DOHH2 (cell line): ENCODE data around the gene GJD3.

ENCODE experiments used
- H3F3A ChIP-seq: fragments of 200-600 bp; sonication (generic), shearing (Covaris generic); 2 replicates; pipeline ENCODE4 v1.6.0; 2016; ENCODE audit warnings: antibody characterized with exemption, mild to moderate bottlenecking; ENCODE audit not compliant: control insufficient read depth, insufficient read depth
- H3K27ac ChIP-seq: fragments of 200-600 bp; sonication (generic); 2 replicates; pipeline ENCODE4 v1.5.1; 2014; ENCODE audit warnings: low read depth, mild to moderate bottlenecking, low read length, moderate library complexity
- H3K27me3 ChIP-seq: fragments of 200-600 bp; sonication (generic); 2 replicates; pipeline ENCODE4 v1.6.1; 2014; ENCODE audit warnings: mild to moderate bottlenecking, low read length, mixed read lengths; ENCODE audit not compliant: control insufficient read depth
- H3K36me3 ChIP-seq: fragments of 200-600 bp; sonication (generic); 2 replicates; pipeline ENCODE4 v1.6.1; 2014; ENCODE audit warnings: mild to moderate bottlenecking, low read length, moderate library complexity, mixed read lengths; ENCODE audit not compliant: control insufficient read depth
- H3K4me1 ChIP-seq: fragments of 200-600 bp; sonication (generic); 2 replicates; pipeline ENCODE4 v1.6.1; 2014; ENCODE audit warnings: mild to moderate bottlenecking, low read length, mixed read lengths; ENCODE audit not compliant: control insufficient read depth
- H3K4me2 ChIP-seq: fragments of 200-600 bp; sonication (generic); 2 replicates; pipeline ENCODE4 v1.6.0; 2014; ENCODE audit warnings: mild to moderate bottlenecking, low read length, moderate library complexity
- H3K4me3 ChIP-seq: fragments of 200-600 bp; sonication (generic); 2 replicates; pipeline ENCODE4 v1.5.1; 2014; ENCODE audit warnings: mild to moderate bottlenecking, low read length, mixed read lengths
- H3K79me2 ChIP-seq: fragments of 200-600 bp; sonication (generic); 2 replicates; pipeline ENCODE4 v1.6.1; 2014; ENCODE audit warnings: mild to moderate bottlenecking, low read length, mixed read lengths; ENCODE audit not compliant: control insufficient read depth
- H3K9me2 ChIP-seq: fragments of 200-600 bp; sonication (generic); replicated peaks from 2 replicates; pipeline ENCODE4 v1.6.1; 2014; ENCODE audit warnings: mild to moderate bottlenecking, low read length, mixed read lengths; ENCODE audit not compliant: control insufficient read depth
- H3K9me3 ChIP-seq: fragments of 200-600 bp; sonication (generic); 2 replicates; pipeline ENCODE4 v1.6.1; 2014; ENCODE audit warnings: antibody characterized with exemption, low read length, mixed read lengths; ENCODE audit not compliant: control insufficient read depth, insufficient read depth
- H4K20me1 ChIP-seq: fragments of 200-600 bp; sonication (generic); 2 replicates; pipeline ENCODE4 v1.6.0; 2014; ENCODE audit warnings: low read depth, mild to moderate bottlenecking, antibody characterized with exemption, low read length, moderate library complexity; ENCODE audit not compliant: control insufficient read depth, insufficient read depth
- CTCF ChIP-seq: fragments of 200-600 bp; sonication (generic); IDR thresholded peaks from one replicate; pipeline ENCODE4 v1.5.1; 2014; ENCODE audit warnings: antibody characterized with exemption, mild to moderate bottlenecking, low read depth, low read length; ENCODE audit not compliant: poor library complexity, severe bottlenecking
- EZH2phosphoT487 ChIP-seq: fragments of 200-600 bp; sonication (generic); IDR thresholded peaks from 2 replicates; pipeline ENCODE4 v1.6.1; 2017; ENCODE audit warnings: borderline replicate concordance, mild to moderate bottlenecking, antibody characterized with exemption, low read length, moderate library complexity, mixed read lengths

The GJD3 gene

DNA sequence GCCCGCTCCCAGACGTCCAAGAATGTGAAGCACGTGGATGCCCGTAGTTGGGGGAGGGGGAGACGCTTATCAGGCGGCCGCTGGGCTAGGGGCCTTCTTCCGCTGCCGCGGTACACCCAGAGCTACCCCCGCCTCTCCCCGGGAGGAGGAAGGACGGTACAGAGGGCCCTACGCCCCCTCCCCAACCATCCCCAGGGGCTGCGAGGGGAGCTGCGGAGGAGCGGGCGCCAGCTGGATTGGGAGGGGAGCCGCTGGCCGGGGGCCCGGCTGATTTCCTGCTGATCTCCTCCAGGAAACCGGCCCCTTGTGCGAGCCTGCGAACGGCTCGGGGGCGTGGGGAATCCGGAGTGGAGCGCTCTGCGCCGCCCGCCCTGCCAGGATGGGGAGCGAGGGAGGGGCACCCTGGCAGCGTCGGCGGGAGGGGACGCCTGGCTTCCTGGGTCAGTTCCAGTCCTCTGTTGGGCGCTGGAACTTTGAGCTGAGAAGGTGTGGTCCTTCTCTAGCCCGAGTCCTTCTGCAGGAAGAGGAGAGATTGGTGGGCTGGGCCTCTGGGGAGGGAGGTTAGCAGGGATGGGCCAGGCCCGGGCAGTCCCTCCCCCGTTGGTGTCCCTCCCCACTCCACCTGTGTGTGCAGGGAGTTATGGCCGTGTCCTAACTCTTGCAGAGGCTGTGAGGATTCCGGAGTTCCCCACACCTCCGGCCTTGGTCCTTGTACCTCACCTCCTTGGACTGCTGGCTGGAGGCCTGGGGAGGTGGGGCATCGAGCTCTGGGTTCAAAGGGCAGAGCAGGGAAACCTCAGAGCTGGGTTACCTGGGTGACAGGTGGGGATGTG, 19.2 kb downstream of the GJD3 start:
- Histone ChIP-seq H3K9me3 (no peaks in the 10 kb centered on the region), H3K4me3 (peak overlapping the region; percentile 55), H3K4me1 (peaks cover 79% of the 10 kb centered on the region), H4K20me1 (peaks cover 6% of the 10 kb centered on the region), H3F3A (peaks cover 12% of the 10 kb centered on the region), H3K4me2 (peak overlapping the region; percentile 75), H3K27me3 (peaks cover 11% of the 10 kb centered on the region), H3K9me2 (no peaks in the 10 kb centered on the region), H3K79me2 (peaks cover 11% of the 10 kb centered on the region; the same call in 1 of the 2 replicates), H3K27ac (no peak overlapping the region), H3K36me3 (peaks cover 4% of the 10 kb centered on the region; the same call in 1 of the 2 replicates)
- TF ChIP-seq EZH2phosphoT487 (no peak), CTCF (no peak)

DNA sequence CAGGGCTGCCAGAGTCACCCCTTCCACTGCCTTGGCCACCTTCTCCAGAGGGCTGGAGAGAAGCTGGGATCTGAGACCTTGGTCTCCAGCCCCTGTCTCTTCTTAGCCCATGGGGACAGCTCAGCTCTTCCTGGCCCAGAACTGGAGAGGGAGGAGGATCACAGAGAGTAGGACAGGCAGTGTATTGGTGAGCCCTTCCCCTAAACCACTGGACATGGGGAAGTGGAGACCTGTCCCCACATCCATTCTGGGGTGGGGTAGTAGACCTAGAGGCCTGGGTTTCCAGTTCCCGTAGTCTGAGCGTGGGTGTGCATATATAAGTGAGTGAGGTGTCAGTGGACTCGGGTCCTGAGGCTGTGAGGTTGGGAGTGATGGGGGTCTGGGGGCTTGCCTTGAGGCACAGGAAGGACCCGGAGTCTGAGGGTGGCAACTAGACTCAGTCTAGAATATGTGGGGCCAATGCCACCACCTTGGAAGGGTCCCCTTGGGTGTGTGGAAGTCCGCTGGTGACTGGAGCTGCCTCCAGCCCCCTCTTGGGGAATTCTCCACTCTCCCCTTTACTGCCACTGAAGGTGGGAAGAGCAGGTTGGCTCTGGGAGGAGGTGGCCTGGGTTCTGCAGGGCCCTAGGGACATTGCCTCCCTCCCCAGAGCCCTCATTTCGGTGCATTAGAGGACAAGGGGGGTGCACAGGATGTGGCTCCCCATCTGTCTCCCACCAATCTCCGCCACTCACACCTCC, 19.9 kb downstream of the GJD3 start:
- H3K9me3 ChIP-seq, result no peaks in the 10 kb centered on the region
- TF ChIP-seq CTCF (no peak), EZH2phosphoT487 (no peak)
- peaks cover 15% of the 10 kb centered on the region for H3F3A ChIP-seq
- H3K27me3 ChIP-seq, result peaks cover 11% of the 10 kb centered on the region
- peaks cover 11% of the 10 kb centered on the region; the same call in 1 of the 2 replicates for H3K79me2 ChIP-seq
- peak overlapping the region; percentile 75 for H3K4me2 ChIP-seq
- H3K4me3 ChIP-seq, result peak overlapping the region; percentile 55
- H4K20me1 ChIP-seq, result peaks cover 12% of the 10 kb centered on the region
- no peaks in the 10 kb centered on the region for H3K9me2 ChIP-seq
- H3K36me3 ChIP-seq, result peaks cover 10% of the 10 kb centered on the region
- H3K4me1 ChIP-seq, result peaks cover 87% of the 10 kb centered on the region
- no peak overlapping the region for H3K27ac ChIP-seq

- peaks cover 14% of the 10 kb centered on the region for H4K20me1 ChIP-seq
- no peaks in the 10 kb centered on the region for H3K9me2 ChIP-seq
- peaks cover 17% of the 10 kb centered on the region for H3F3A ChIP-seq
- no peak overlapping the region for H3K4me3 ChIP-seq
- H3K27me3 ChIP-seq, result peaks cover 11% of the 10 kb centered on the region
- no peak overlapping the region for H3K27ac ChIP-seq
- H3K4me2 ChIP-seq, result no peak overlapping the region
- H3K9me3 ChIP-seq, result no peaks in the 10 kb centered on the region
- peaks cover 9% of the 10 kb centered on the region for H3K36me3 ChIP-seq
- TF ChIP-seq CTCF (no peak), EZH2phosphoT487 (no peak)
- peaks cover 98% of the 10 kb centered on the region for H3K4me1 ChIP-seq
- peaks cover 12% of the 10 kb centered on the region for H3K79me2 ChIP-seq
Measured at GRCh38 chr17:40343219-40344119, 21.1 kb downstream of the GJD3 start.
